Fibroblast of pulmonary artery (primary cell): Measurements from ENCODE around the gene S1PR5.

ENCODE experiments used
- DNase-seq: peaks from one replicate; pipeline ENCODE4 v3.0.0-alpha.2; 2010; ENCODE audit warnings: low read depth
- H3K4me3 ChIP-seq: replicated peaks from 2 replicates; pipeline ENCODE4 v1.5.1; 2011; ENCODE audit warnings: low read depth, mild to moderate bottlenecking, control low read depth, low read length, moderate library complexity
- CTCF ChIP-seq: IDR thresholded peaks from 2 replicates; pipeline ENCODE4 v1.5.1; 2011; ENCODE audit warnings: mild to moderate bottlenecking, control low read depth, low read length, inconsistent platforms; ENCODE audit errors: missing control alignments

Gene S1PR5

DNA sequence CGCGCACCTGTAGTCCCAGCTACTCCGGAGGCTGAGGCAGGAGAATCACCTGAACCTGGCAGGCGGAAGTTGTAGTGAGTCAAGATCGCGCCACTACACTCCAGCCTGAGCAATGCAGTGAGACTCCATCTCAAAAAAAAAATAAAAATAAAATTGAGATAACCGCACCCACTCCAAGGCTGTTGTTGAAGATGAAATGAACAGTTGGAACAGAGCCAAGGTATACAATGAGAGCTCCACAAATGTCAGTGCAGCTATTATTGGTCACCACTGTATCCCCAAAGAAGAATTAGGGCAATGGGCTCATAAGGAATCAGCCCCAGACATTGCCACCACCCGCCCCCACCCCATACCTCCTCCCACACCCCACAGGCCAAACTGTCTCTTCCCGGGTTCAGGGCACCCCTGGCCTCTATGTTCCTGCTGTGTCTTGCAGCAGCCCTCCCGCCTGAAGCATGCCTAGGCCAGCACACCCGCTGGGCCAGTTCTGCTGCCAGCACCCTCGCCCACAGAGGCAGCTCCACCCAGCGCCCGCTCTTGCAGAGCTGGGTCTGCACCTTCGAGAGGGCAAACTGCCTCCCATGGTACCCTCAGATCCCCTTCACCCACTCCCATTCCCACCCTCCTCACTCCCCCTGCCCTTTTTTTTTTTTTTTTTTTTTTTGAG, 3.5 kb upstream of the S1PR5 start:
- no peak for TF ChIP-seq CTCF
- no peak overlapping the region for H3K4me3 ChIP-seq
- no peak for DNase-seq

GRCh38 chr19:10519421-10519820, 2.2 kb upstream of the S1PR5 start:
- TF ChIP-seq CTCF: no peak
- H3K4me3 ChIP-seq: no peak overlapping the region
- no peak for DNase-seq

GRCh38 chr19:10518444-10519361, 1.5 kb upstream of the S1PR5 start:
- no peak for DNase-seq
- H3K4me3 ChIP-seq: no peak overlapping the region
- TF ChIP-seq CTCF: no peak

- peak overlapping the region; percentile 38 for H3K4me3 ChIP-seq
- TF ChIP-seq CTCF: no peak
- peak; percentile 18 for DNase-seq
These were observed 655 bp upstream of the S1PR5 start for GRCh38 chr19:10517760-10518443.

- no peak for TF ChIP-seq CTCF
- H3K4me3 ChIP-seq: peak overlapping the region; percentile 38
- DNase-seq: no peak
These were observed 468 bp downstream of the S1PR5 start for GRCh38 chr19:10516671-10517286.

DNA sequence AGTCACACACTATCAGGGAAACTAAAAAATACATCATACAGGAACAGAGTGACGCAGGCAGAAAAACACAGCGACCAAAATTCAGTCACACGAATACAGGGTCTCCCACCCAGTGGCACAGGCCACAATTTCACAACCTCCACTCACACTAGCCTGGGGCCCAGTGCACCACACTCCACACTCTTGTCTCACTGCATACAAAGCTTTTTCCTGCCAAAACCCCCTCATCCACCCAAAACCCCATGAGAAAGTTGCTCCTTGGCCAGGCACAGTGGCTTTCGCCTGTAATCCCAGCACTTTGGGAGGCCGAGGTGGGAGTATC, 1.2 kb downstream of the S1PR5 start:
- TF ChIP-seq CTCF: no peak
- no peak overlapping the region for H3K4me3 ChIP-seq
- no peak for DNase-seq
